Prostate gland (tissue), 2 donors: Measurements from ENCODE around the gene TUBB1. TPM values are rescaled to one million over a fixed set of nuclear protein-coding genes. Genes with fewer than 3 reads are reported as not detected.

Experiments
- DNase-seq: peaks from one replicate; pipeline ENCODE4 v3.0.0-alpha.2; 2019; ENCODE audit warnings: low spot score
- H3K27ac ChIP-seq, 2 donors: fragments of 200-600 bp; sonication (generic); 2 replicates each; pipeline ENCODE4 v1.5.1; 2017 to 2019
- H3K27me3 ChIP-seq: fragments of 200-600 bp; sonication (generic); replicated peaks from 2 replicates; pipeline ENCODE4 v1.5.1; 2019; ENCODE audit not compliant: insufficient read depth
- H3K36me3 ChIP-seq, 2 donors: fragments of 200-600 bp; sonication (generic); 1 replicate in 1 of 2; 2 replicates in 1 of 2; pipeline versions ENCODE4 v1.5.1 to v1.8.1; 2017 to 2019
- H3K4me1 ChIP-seq: fragments of 200-600 bp; sonication (generic); replicated peaks from 2 replicates; pipeline ENCODE4 v1.5.1; 2019
- H3K4me3 ChIP-seq, 2 donors: fragments of 200-600 bp; sonication (generic); 2 replicates each; pipeline ENCODE4 v1.5.1; 2017 to 2019
- H3K9me3 ChIP-seq: fragments of 200-600 bp; sonication (generic); 2 replicates; pipeline ENCODE4 v1.5.1; 2017
- POLR2A ChIP-seq: fragments of 450-650 bp; IDR thresholded peaks from one replicate; pipeline ENCODE4 v1.6.1; 2016; ENCODE audit warnings: antibody characterized with exemption, mild to moderate bottlenecking
- POLR2AphosphoS5 ChIP-seq: sonication (generic); formaldehyde crosslinking; IDR thresholded peaks from one replicate; pipeline ENCODE4 v1.6.1; 2017; ENCODE audit warnings: antibody characterized with exemption
- WGBS: methylation state at CpG from one replicate; pipeline ENCODE4 v1.1.5; 2018; 5-methylcytosine and 5-hydroxymethylcytosine counted together
- intact Hi-C: fragments of 100-400 bp; cut with DNase I; formaldehyde crosslinking; loops from one replicate; pipeline ENCODE4 v1.14.2; 2022
- total RNA-seq, 2 donors: library from RNA; depleted of rRNA; stranded (reverse); fragments of >200 nt; gene quantifications; one replicate each; pipeline ENCODE4 v1.1.0, GENCODE V29; 2016
- TF ChIP-seq, protein P1 (sequence below), 4 experiments: fragments of 200-600 bp in 2 of 4; fragments of 450-650 bp in 2 of 4; sonication (generic) in 2 of 4; IDR thresholded peaks; 1 replicate in 3 of 4; 2 replicates in 1 of 4; pipeline ENCODE4 v1.5.1; 2016 to 2019; ENCODE audit warnings: antibody characterized with exemption in 4 of 4, mild to moderate bottlenecking in 2 of 4, moderate library complexity in 2 of 4

The TUBB1 gene
- total RNA-seq, 2 donors from 2014 or later = not detected

DNA sequence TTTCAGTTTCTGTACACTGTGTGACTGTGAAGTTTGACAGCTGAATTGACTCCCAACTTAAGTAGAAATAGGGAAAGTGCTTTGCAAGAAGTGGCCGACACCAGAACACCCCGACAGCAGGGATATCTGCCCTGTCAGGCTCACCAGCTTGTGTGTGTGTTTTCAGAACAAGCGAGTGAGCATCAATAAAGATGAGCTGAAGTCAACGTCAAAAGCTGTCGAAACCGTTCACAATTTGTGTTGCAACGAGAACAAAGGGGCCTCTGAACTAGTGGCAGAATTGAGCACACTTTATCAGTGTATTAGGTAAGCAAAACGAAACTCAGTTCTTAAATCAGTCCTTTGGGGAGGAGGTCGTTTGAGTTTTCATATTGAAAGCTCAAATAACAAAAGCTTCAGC, 27.5 kb upstream of the TUBB1 start:
- no peaks in the 10 kb centered on the region for H3K9me3 ChIP-seq
- no peaks in the 10 kb centered on the region for H3K27me3 ChIP-seq
- no peak overlapping the region for H3K4me3 ChIP-seq
- TF ChIP-seq, protein P1, sequence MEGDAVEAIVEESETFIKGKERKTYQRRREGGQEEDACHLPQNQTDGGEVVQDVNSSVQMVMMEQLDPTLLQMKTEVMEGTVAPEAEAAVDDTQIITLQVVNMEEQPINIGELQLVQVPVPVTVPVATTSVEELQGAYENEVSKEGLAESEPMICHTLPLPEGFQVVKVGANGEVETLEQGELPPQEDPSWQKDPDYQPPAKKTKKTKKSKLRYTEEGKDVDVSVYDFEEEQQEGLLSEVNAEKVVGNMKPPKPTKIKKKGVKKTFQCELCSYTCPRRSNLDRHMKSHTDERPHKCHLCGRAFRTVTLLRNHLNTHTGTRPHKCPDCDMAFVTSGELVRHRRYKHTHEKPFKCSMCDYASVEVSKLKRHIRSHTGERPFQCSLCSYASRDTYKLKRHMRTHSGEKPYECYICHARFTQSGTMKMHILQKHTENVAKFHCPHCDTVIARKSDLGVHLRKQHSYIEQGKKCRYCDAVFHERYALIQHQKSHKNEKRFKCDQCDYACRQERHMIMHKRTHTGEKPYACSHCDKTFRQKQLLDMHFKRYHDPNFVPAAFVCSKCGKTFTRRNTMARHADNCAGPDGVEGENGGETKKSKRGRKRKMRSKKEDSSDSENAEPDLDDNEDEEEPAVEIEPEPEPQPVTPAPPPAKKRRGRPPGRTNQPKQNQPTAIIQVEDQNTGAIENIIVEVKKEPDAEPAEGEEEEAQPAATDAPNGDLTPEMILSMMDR (IDR thresholded peaks at IDR 0.05) = no peak
- no peak for TF ChIP-seq POLR2AphosphoS5
- TF ChIP-seq POLR2A = no peak
- no peak overlapping the region for H3K27ac ChIP-seq
- WGBS = 77% methylated on average over 9 of the region's 9 CpGs
- peaks cover 9 to 36% of the 10 kb centered on the region in 2 donors for H3K36me3 ChIP-seq
- no peak for DNase-seq
- intact Hi-C loops = no loop called here
- no peaks in the 10 kb centered on the region for H3K4me1 ChIP-seq

GRCh38 chr20:58992911-58993310, 26.3 kb upstream of the TUBB1 start:
- Histone ChIP-seq H3K27me3 (no peaks in the 10 kb centered on the region), H3K27ac (no peak overlapping the region), H3K4me3 (no peak overlapping the region), H3K4me1 (no peaks in the 10 kb centered on the region), H3K36me3 (peaks cover 6 to 32% of the 10 kb centered on the region in 2 donors), H3K9me3 (no peaks in the 10 kb centered on the region)
- intact Hi-C loops = no loop called here
- no peak for DNase-seq
- TF ChIP-seq POLR2AphosphoS5 = no peak
- TF ChIP-seq POLR2A = no peak
- TF ChIP-seq, protein P1 (IDR thresholded peaks at IDR 0.05) = no peak
- 71% methylated on average over 3 of the region's 3 CpGs for WGBS

DNA sequence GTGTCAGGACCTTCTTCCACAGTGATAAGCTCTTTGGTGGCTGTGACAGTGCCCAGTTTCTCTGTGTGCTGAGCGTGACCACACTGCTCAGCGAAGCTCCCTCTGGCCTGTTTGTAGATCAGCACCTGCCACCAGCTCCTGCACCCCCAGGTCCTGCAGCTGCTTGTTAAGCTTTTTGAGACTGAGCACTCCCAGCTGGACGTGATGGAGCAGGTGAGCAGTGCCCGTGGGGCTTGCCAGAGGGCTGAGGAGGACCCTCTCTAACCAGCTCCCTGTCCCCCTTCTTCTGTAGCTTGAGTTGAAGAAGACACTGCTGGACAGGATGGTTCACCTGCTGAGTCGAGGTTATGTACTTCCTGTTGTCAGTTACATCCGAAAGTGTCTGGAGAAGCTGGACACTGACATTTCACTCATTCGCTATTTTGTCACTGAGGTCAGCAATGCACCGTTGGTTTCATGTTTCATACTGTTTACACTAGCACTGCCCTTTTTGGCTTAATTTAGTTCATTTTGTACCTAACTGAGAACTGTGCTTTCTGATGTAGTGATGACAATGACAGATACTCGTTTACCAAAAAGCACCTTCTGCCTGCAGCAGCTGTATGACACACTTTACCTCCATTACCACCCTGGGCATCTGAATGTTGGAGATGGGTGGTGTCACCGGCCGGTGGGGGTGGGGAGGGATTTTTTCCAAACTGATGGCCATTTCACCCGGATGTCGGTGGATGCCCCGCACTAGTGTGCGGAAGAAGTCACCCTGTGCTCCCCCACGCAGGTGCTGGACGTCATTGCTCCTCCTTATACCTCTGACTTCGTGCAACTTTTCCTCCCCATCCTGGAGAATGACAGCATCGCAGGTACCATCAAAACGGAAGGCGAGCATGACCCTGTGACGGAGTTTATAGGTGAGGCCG, 25.6 kb upstream of the TUBB1 start:
- Histone ChIP-seq H3K27me3 (no peaks in the 10 kb centered on the region), H3K4me1 (no peaks in the 10 kb centered on the region), H3K9me3 (no peaks in the 10 kb centered on the region), H3K4me3 (no peak overlapping the region), H3K36me3 (peaks cover under 1 to 26% of the 10 kb centered on the region in 2 donors), H3K27ac (no peak overlapping the region)
- intact Hi-C loops = no loop called here
- 70% methylated on average over 23 of the region's 23 CpGs for WGBS
- TF ChIP-seq, protein P1 (IDR thresholded peaks at IDR 0.05) = no peak
- TF ChIP-seq POLR2A (no peak), POLR2AphosphoS5 (no peak)
- DNase-seq = no peak

DNA sequence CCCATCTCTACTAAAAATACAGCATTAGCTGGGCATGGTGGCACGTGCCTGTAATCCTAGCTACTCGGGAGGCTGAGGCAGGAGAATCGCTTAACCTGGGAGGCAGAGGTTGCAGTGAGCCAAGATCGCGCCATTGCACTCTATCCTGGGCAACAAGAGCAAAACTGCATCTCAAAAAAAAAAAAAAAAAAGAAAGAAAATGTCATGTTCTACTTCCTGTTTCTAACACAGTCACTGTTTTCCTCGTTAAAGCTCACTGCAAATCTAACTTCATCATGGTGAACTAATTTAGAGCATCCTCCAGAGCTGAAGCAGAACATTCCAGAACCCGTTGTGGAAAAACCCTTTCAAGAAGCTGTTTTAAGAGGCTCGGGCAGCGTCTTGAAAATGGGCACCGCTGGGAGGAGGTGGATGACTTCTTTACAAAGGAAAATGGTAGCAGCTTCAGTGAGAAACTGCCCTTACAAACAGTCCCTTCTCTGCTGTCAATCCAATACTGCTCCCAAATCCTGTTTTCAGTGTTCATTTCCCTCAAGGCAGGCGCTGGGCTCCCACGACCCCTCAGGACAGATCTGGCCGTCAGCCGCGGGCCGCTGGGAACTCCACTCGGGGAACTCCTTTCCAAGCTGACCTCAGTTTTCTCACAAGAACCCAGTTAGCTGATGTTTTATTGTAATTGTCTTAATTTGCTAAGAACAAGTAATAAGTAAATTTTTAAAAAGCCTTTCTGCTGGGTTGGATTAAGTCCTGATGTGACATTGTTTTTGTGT, 24.7 kb upstream of the TUBB1 start:
- no peaks in the 10 kb centered on the region for H3K4me1 ChIP-seq
- no peaks in the 10 kb centered on the region for H3K27me3 ChIP-seq
- 87% methylated on average over 17 of the region's 17 CpGs for WGBS
- no peak for DNase-seq
- no peak overlapping the region for H3K27ac ChIP-seq
- H3K9me3 ChIP-seq = no peaks in the 10 kb centered on the region
- H3K4me3 ChIP-seq = no peak overlapping the region
- peaks cover 2 to 21% of the 10 kb centered on the region in 2 donors for H3K36me3 ChIP-seq
- intact Hi-C loops = no loop called here
- TF ChIP-seq POLR2A (no peak), POLR2AphosphoS5 (no peak)
- TF ChIP-seq, protein P1 (IDR thresholded peaks at IDR 0.05) = no peak
